GM12874 (cell line): ENCODE results near the gene MMP11.

Experiments
- TF ChIP-seq, protein P1 (sequence below): IDR thresholded peaks from 2 replicates; pipeline ENCODE4 v1.5.1; 2011; ENCODE audit warnings: low read depth, mild to moderate bottlenecking, control low read depth, low read length, moderate library complexity; ENCODE audit not compliant: insufficient read depth

Gene MMP11

DNA sequence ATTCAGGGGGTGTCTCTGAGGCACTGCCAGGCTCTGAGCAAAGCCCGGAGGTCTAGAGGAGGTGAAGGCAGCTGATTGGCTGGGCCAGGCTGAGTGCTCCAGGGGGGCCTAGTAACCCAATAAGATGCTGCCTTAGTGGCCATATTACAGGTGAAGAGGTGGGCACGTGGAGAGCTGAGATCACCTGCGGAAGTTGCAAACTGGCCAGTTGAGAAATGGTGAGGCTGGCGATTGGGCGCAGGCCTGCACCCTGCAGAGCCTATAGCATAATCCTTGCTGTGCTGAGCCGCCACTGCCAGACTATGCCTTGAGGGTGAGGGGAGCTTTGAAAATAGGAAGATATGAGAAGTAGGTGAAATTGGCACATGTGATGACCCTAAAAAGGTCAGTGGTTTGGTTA, 44.5 kb downstream of the MMP11 start:
- TF ChIP-seq, protein P1, sequence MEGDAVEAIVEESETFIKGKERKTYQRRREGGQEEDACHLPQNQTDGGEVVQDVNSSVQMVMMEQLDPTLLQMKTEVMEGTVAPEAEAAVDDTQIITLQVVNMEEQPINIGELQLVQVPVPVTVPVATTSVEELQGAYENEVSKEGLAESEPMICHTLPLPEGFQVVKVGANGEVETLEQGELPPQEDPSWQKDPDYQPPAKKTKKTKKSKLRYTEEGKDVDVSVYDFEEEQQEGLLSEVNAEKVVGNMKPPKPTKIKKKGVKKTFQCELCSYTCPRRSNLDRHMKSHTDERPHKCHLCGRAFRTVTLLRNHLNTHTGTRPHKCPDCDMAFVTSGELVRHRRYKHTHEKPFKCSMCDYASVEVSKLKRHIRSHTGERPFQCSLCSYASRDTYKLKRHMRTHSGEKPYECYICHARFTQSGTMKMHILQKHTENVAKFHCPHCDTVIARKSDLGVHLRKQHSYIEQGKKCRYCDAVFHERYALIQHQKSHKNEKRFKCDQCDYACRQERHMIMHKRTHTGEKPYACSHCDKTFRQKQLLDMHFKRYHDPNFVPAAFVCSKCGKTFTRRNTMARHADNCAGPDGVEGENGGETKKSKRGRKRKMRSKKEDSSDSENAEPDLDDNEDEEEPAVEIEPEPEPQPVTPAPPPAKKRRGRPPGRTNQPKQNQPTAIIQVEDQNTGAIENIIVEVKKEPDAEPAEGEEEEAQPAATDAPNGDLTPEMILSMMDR, result no peak

DNA sequence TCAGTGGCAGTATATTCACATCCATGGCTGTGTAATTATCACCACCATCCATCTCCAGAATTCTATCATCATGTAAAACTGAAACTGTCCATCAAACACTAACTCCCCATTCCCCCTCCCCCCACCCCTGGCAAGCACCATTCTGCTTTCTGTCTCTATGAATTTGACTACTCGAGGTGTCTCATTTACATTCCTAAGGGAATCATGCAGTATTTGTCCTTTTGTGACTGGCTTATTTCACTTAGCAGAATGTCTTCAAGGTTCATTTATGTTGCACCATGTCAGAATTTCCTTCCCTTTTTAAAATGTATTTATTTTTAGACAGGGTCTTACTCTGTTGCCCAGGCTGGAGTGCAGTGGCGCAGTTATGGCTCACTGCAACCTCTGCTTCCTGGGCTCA, 45.9 kb downstream of the MMP11 start:
- TF ChIP-seq, protein P1, result no peak

DNA sequence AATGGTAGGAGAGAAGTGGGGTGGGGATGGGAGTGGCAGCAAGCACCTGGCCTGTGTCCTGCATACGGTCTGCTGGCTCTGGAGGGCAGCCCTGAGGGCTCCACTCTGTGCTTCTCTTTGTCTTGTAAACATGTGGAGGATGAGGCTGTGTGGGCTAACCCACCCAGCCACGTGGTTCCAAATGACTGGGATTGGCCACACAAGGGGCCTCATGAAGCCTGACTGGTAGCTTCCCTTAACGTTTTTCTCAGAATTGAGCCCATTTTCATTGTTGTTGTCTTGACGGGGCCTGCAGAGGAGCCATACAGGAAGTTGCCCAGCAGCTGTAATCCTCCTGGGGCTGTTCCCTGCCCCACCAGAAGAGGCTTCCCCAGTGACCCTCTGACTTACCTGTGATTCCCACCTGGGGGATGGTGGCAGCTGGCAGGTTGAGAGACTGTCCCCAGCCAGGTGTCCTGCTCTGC, 48.1 kb downstream of the MMP11 start:
- TF ChIP-seq, protein P1, result no peak

DNA sequence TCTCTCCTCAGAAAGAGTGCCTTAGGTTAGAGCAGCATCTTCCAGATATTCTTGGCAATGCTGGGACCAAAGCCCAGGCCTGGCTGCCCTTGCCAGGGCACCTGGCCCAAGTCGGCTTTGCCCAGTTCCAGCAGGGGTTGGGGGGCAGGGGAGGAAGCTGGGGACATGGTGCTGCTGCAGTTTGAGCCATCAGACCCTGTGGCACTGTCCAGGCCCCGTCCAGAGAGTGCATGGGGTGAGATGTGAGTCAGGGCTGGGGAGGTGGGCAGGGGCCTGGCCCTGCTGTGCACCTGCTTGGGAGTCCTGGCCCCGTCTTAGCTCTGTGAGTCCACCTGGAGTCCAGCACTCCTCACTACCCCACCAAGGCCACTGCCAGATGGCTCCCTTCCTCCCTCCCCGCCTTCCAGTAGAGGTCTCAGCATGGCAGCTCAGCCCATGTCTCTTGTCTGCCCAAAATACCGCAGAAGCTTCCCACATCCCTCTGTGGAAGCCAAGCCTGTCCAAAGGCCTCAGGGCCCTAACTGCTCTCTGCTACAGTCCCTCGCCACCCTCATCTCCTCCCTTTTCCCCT, 49.5 kb downstream of the MMP11 start:
- TF ChIP-seq, protein P1, result no peak

DNA sequence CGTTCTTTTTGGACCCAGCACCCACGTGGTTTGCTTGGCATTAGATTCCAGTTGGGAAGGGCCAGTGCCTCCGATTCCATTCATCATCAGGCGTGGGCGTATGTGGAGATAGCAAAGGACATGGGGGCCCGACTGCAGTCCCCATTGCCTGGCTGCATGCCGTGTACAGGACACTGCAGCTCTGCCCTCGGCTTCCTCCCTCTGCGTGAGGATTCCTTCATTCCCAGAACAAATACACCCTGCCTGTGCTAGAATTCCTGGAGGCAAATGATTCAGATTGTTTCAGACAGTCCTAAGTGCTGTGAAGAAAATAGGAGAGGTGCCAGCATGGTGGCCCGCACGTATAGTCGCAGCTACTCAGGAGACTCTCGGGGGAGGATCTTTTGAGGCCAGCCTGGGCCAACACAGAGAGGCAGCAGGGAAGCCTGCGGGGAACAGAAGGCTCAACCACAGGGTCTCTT, 50.7 kb downstream of the MMP11 start:
- TF ChIP-seq, protein P1, result no peak

DNA sequence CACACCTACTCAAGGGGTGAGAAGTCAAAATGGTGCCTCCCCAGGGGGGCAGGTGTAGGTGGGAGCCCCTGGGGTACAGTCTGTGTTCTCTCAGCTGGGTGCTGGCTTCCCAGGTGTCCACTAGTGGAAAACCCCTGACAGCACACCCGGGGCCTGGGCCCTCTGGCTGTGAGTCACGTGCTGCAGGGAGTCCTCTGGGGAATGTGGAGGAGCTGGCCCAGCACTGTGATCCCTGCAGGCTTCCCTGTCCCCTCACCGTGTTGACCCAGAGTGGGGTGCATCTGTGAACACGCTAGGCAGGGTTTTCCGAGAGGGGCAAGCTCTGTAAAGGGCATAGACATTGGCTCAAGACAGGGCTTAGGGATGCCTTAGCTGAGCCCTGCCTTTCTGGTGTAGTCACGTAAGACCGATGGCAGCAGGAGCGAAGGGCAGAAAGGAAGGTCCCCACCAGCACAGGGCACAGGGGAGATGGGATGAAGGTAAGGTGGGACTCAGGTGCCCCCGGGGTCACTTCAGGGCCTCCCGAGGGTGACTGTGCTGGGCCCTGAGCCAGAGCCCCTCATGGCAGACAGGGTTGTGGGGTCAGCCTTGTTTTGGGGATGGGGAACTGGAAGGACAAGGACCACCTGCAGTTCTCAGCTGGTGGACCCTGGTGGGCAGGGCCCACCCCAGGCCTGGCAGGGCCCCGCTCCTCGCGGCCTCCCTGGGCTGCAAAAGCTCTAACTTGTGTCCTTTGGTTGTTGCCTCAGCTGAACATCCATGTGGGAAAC, 52.0 kb downstream of the MMP11 start:
- TF ChIP-seq, protein P1, result no peak

DNA sequence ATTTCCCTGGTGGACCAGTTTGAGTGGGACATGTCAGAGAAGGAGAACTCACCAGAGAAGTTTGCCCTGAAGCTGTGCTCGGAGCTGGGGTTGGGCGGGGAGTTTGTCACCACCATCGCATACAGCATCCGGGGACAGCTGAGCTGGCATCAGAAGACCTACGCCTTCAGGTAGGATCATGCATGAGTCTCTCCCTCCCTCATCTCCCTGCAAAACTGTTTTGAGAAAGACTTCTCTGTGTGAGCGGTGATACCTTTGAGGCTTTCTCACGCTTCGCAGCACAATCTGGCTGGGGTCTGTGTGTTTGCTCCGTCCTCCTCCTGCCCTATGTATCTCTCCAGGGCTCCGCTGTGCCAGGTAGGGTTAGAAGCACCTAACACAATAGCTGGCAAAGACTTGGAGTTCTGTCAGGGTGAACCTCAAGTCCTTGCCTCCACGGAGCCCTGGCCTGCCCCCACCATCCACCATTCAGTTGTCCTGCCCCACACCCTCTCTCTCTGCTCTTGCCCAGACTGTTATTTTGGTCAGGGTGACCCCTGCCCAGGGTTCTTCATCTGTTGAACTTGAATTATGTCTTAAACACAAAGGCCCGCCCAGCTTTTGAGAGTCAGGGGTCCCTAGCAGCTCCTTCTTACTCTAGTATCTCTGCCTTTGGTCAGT, 52.7 kb downstream of the MMP11 start:
- TF ChIP-seq, protein P1, result no peak
